A549 (cell line): ENCODE data around the gene QSER1. TPM values are rescaled to one million over a fixed set of nuclear protein-coding genes. Genes with fewer than 3 reads are reported as not detected.
"Not testable (repeated sequence)": the region's sequence is repeated elsewhere in the genome, so short reads cannot be mapped to it uniquely, and the experiment has no call there.

ENCODE experiments used
- ATAC-seq, 2 experiments: fragments of 200-7000 bp in 1 of 2; fragments of >200 bp in 1 of 2; cut with Nextera tagmentation in 1 of 2; cut with Tn5 transposase in 1 of 2; 3 replicates each; pipeline versions ENCODE4 v1.8.0 to v1.9.1; 2018 to 2020; ENCODE audit warnings: mild to moderate bottlenecking in 1 of 2, moderate library complexity in 1 of 2
- CTCF ChIA-PET: fragments of 300-600 bp; sonication (Branson Sonifier 250); formaldehyde crosslinking; extraction: SDS; loops from one replicate; lab custom pipeline; 2021; ENCODE audit warnings: antibody characterized with exemption, inconsistent platforms; lab: Yijun Ruan, JAX
- POLR2A ChIA-PET: fragments of 350-600 bp; formaldehyde crosslinking; extraction: SDS; loops from one replicate; lab custom pipeline; 2021; ENCODE audit warnings: antibody characterized with exemption, inconsistent platforms; lab: Yijun Ruan, JAX
- DNase-seq, 2 experiments: peaks; one replicate each; pipeline versions ENCODE4 v3.0.0 to v3.0.0-alpha.2; 2011 to 2016; ENCODE audit warnings: low read depth in 1 of 2, low spot score in 1 of 2
- FAIRE-seq: peaks from 2 replicates; lab custom pipeline; 2011; peaks lifted over from hg19 to GRCh38; lab: Jason Lieb, UNC
- H3K27ac ChIP-seq, 2 experiments: fragments of >200 bp; sonication (Bioruptor Twin); formaldehyde crosslinking; 3 replicates each; pipeline ENCODE4 v1.5.1; 2016 to 2017
- H3K4me1 ChIP-seq: fragments of >200 bp; sonication (Bioruptor Twin); formaldehyde crosslinking; 3 replicates; pipeline ENCODE4 v1.6.1; 2016
- H3K4me2 ChIP-seq: fragments of >200 bp; sonication (Bioruptor Twin); formaldehyde crosslinking; 3 replicates; pipeline ENCODE4 v1.6.1; 2016
- H3K4me3 ChIP-seq: fragments of >200 bp; sonication (Bioruptor Twin); formaldehyde crosslinking; 3 replicates; pipeline ENCODE4 v1.5.1; 2016
- H3K9me3 ChIP-seq: fragments of >200 bp; sonication (Bioruptor Twin); formaldehyde crosslinking; 3 replicates; pipeline ENCODE4 v1.6.1; 2016
- CHD4 ChIP-seq: fragments of 200-600 bp; sonication (generic); IDR thresholded peaks from 2 replicates; pipeline ENCODE4 v1.6.1; 2016; ENCODE audit warnings: antibody characterized with exemption, mild to moderate bottlenecking, borderline replicate concordance
- FOSB ChIP-seq: fragments of 250-450 bp; sonication (Bioruptor Pico); IDR thresholded peaks from 2 replicates; pipeline ENCODE4 v1.5.0; 2020; ENCODE audit warnings: mild to moderate bottlenecking, moderate library complexity
- HOXB5 ChIP-seq: fragments of 250-450 bp; sonication (Bioruptor Pico); IDR thresholded peaks from 2 replicates; pipeline ENCODE4 v1.5.0; 2020; ENCODE audit warnings: mild to moderate bottlenecking, moderate library complexity
- KDM5A ChIP-seq: fragments of 200-600 bp; sonication (generic); IDR thresholded peaks from 2 replicates; pipeline ENCODE4 v1.6.1; 2016; ENCODE audit warnings: antibody characterized with exemption, mild to moderate bottlenecking
- MYC ChIP-seq: IDR thresholded peaks from 2 replicates; pipeline ENCODE4 v1.6.1; 2012; ENCODE audit warnings: mild to moderate bottlenecking, inconsistent platforms, low read length, improper control_type of control experiment, borderline replicate concordance
- NFE2L2 ChIP-seq: fragments of 150-350 bp; conservative IDR thresholded peaks from 2 replicates; pipeline ENCODE4 v1.6.1; 2014; ENCODE audit warnings: low read length
- POLR2AphosphoS2 ChIP-seq: conservative IDR thresholded peaks from 2 replicates; pipeline ENCODE4 v1.6.1; 2012; ENCODE audit warnings: low read length, improper control_type of control experiment, inconsistent platforms
- ZC3H11A ChIP-seq: fragments of 450-650 bp; IDR thresholded peaks from 2 replicates; pipeline ENCODE4 v1.6.1; 2014; ENCODE audit warnings: antibody characterized with exemption, mild to moderate bottlenecking
- ZSCAN20 ChIP-seq: fragments of 250-450 bp; sonication (Bioruptor Pico); IDR thresholded peaks from 2 replicates; pipeline ENCODE4 v1.8.0; 2022; ENCODE audit warnings: mild to moderate bottlenecking, moderate library complexity
- WGBS: methylation state at CpG from one replicate; pipeline ENCODE4 v1.1.6; 2017; ENCODE audit errors: missing lambda C conversion rate; 5-methylcytosine and 5-hydroxymethylcytosine counted together
- polyA plus RNA-seq, 4 experiments: library from polyadenylated mRNA; depleted of rRNA in 3 of 4; stranded (reverse); fragments of >200 nt; fragmentation: RNase III in 1 of 4; extraction: RNeasy Plus Mini Kit Qiagen cat#74134 plus additional on column Dnase treatment in 1 of 4; gene quantifications; 2 replicates in 3 of 4; 3 replicates in 1 of 4; pipeline ENCODE4 v1.2.3, GENCODE V29; 2011 to 2017
- TF ChIP-seq, protein P1 (sequence below): IDR thresholded peaks from 2 replicates; pipeline ENCODE4 v1.6.1; 2012; ENCODE audit warnings: low read depth, borderline replicate concordance
- TF ChIP-seq, protein P2 (sequence below): fragments of 250-450 bp; sonication (Bioruptor Pico); IDR thresholded peaks from 2 replicates; pipeline ENCODE4 v1.5.0; 2020; ENCODE audit warnings: low read depth, mild to moderate bottlenecking, moderate library complexity
- TF ChIP-seq, protein P3 (sequence below): fragments of >200 bp; sonication (Bioruptor Twin); formaldehyde crosslinking; IDR thresholded peaks from 2 replicates; pipeline ENCODE4 v1.6.1; 2016
- TF ChIP-seq, protein P4 (sequence below): fragments of 150-350 bp; IDR thresholded peaks from 2 replicates; pipeline ENCODE4 v1.6.1; 2014; ENCODE audit warnings: low read depth, mild to moderate bottlenecking, low read length
- TF ChIP-seq, protein P5 (sequence below): fragments of 450-650 bp; IDR thresholded peaks from 2 replicates; pipeline ENCODE4 v1.6.1; 2014; ENCODE audit warnings: antibody characterized with exemption
- TF ChIP-seq, protein P6 (sequence below): fragments of 200-600 bp; sonication (generic); IDR thresholded peaks from 2 replicates; pipeline ENCODE4 v1.6.1; 2016; ENCODE audit warnings: antibody characterized with exemption, mild to moderate bottlenecking, moderate library complexity

Gene QSER1
- polyA plus RNA-seq, 2 of the 4 experiments (the other 2 are of a cell fraction) = 13.2 to 27.2 TPM

DNA sequence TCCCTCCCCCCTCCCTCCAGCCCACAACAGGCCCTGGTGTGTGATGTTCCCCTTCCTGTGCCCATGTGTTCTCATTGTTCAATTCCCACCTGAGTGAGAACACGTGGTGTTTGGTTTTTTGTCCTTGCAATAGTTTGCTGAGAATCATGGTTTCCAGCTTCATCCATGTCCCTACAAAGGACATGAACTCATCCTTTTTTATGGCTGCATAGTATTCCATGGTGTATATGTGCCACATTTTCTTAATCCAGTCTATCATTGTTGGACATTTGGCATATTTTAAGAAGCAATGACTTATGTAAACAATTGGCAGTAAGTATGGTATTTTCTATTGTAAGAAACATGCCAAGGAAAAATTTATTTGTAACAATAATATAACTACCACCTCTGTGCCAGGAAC lies 43.6 kb downstream of the QSER1 start:
- H3K4me1 ChIP-seq, H3K4me3 ChIP-seq, FAIRE-seq, ATAC-seq, H3K27ac ChIP-seq, CTCF ChIA-PET, POLR2A ChIA-PET, DNase-seq, H3K9me3 ChIP-seq, H3K4me2 ChIP-seq: not testable (repeated sequence)
- 0 out of 2 replicates have a peak, but pooled peaks have one; percentile 53 for TF ChIP-seq CHD4
- WGBS = 94% methylated on average over 1 of the region's 1 CpG

DNA sequence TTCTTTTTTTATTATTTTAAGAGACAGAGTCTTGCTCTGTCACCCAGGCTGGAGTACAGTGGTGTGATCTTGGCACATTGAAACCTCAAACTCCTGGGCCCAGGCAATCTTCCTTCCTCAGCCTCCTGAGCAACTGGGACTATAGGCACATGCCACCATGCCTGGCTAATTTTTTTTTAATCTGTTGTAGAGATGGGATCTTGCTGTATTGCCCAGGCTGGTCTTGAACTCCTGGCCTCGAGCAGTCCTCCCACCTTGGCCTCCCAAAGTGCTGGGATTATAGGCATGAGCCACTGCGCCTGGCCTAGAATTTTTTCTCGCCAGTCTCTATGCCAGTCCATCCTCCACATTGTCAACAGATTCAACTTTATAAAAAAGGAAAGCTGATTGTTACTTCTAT lies 44.7 kb downstream of the QSER1 start:
- FAIRE-seq = not testable (repeated sequence)

DNA sequence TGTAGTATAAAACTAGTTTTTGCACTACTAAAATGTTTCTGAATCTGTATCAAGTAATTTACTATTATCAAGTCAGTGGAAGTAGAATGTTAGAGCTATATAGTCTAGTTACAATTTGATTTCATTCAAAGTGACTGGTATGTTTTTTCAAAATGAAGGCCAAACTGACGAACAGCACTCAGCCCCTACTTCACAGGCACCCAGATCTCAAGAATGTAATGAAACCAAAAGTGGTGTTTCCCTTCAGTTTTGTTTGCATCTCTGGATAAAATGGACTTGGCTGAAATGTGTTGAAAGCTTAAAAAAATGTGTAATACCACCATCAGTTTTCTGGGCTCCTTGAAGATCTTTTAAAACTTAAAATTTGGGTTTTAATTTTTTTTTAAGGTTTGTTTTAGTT lies 46.4 kb downstream of the QSER1 start:
- POLR2A ChIA-PET = no interaction called here
- H3K4me1 ChIP-seq = no peaks in the 10 kb centered on the region
- TF ChIP-seq, protein P1, sequence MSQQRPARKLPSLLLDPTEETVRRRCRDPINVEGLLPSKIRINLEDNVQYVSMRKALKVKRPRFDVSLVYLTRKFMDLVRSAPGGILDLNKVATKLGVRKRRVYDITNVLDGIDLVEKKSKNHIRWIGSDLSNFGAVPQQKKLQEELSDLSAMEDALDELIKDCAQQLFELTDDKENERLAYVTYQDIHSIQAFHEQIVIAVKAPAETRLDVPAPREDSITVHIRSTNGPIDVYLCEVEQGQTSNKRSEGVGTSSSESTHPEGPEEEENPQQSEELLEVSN = no peak
- TF ChIP-seq ZSCAN20 (CRISPR knock-in tag) (no peak), KDM5A (no peak), NFE2L2 (no peak), MYC (no peak), HOXB5 (no peak), CHD4 (no peak), FOSB (CRISPR knock-in tag) (no peak), POLR2AphosphoS2 (no peak), ZC3H11A (no peak)
- TF ChIP-seq, protein P2, sequence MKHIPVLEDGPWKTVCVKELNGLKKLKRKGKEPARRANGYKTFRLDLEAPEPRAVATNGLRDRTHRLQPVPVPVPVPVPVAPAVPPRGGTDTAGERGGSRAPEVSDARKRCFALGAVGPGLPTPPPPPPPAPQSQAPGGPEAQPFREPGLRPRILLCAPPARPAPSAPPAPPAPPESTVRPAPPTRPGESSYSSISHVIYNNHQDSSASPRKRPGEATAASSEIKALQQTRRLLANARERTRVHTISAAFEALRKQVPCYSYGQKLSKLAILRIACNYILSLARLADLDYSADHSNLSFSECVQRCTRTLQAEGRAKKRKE (CRISPR knock-in tag) = no peak
- TF ChIP-seq, protein P3, sequence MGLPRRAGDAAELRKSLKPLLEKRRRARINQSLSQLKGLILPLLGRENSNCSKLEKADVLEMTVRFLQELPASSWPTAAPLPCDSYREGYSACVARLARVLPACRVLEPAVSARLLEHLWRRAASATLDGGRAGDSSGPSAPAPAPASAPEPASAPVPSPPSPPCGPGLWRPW = no peak
- TF ChIP-seq, protein P4, sequence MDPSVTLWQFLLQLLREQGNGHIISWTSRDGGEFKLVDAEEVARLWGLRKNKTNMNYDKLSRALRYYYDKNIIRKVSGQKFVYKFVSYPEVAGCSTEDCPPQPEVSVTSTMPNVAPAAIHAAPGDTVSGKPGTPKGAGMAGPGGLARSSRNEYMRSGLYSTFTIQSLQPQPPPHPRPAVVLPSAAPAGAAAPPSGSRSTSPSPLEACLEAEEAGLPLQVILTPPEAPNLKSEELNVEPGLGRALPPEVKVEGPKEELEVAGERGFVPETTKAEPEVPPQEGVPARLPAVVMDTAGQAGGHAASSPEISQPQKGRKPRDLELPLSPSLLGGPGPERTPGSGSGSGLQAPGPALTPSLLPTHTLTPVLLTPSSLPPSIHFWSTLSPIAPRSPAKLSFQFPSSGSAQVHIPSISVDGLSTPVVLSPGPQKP = no peak
- TF ChIP-seq, protein P5, sequence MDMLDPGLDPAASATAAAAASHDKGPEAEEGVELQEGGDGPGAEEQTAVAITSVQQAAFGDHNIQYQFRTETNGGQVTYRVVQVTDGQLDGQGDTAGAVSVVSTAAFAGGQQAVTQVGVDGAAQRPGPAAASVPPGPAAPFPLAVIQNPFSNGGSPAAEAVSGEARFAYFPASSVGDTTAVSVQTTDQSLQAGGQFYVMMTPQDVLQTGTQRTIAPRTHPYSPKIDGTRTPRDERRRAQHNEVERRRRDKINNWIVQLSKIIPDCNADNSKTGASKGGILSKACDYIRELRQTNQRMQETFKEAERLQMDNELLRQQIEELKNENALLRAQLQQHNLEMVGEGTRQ = no peak
- TF ChIP-seq, protein P6, sequence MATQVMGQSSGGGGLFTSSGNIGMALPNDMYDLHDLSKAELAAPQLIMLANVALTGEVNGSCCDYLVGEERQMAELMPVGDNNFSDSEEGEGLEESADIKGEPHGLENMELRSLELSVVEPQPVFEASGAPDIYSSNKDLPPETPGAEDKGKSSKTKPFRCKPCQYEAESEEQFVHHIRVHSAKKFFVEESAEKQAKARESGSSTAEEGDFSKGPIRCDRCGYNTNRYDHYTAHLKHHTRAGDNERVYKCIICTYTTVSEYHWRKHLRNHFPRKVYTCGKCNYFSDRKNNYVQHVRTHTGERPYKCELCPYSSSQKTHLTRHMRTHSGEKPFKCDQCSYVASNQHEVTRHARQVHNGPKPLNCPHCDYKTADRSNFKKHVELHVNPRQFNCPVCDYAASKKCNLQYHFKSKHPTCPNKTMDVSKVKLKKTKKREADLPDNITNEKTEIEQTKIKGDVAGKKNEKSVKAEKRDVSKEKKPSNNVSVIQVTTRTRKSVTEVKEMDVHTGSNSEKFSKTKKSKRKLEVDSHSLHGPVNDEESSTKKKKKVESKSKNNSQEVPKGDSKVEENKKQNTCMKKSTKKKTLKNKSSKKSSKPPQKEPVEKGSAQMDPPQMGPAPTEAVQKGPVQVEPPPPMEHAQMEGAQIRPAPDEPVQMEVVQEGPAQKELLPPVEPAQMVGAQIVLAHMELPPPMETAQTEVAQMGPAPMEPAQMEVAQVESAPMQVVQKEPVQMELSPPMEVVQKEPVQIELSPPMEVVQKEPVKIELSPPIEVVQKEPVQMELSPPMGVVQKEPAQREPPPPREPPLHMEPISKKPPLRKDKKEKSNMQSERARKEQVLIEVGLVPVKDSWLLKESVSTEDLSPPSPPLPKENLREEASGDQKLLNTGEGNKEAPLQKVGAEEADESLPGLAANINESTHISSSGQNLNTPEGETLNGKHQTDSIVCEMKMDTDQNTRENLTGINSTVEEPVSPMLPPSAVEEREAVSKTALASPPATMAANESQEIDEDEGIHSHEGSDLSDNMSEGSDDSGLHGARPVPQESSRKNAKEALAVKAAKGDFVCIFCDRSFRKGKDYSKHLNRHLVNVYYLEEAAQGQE = no peak
- no peak overlapping the region for H3K27ac ChIP-seq
- H3K4me2 ChIP-seq = no peak overlapping the region
- no peaks in the 10 kb centered on the region for H3K9me3 ChIP-seq
- ATAC-seq (no peak), DNase-seq (no peak), FAIRE-seq (no peak)
- no peak overlapping the region for H3K4me3 ChIP-seq
- CTCF ChIA-PET = no interaction called here
- 90% methylated on average over 1 of the region's 1 CpG for WGBS

More for the DNA sequence above, 44.7 kb downstream of the QSER1 start:
- ATAC-seq, H3K9me3 ChIP-seq, CTCF ChIA-PET, H3K4me1 ChIP-seq, H3K4me2 ChIP-seq, H3K27ac ChIP-seq, DNase-seq, H3K4me3 ChIP-seq, POLR2A ChIA-PET: not testable (repeated sequence)
- WGBS = 99% methylated on average over 3 of the region's 3 CpGs
